Central memory CD8-positive, alpha-beta T cell (primary cell): ENCODE measurements around the gene CYSTM1.

Experiments
- ATAC-seq: fragments of 150-1000 bp; cut with Tn5 transposase; replicated peaks from 2 replicates; pipeline ENCODE4 v1.10.0; 2022; ENCODE audit warnings: mild to moderate bottlenecking, moderate FRiP score, moderate number of reproducible peaks; ENCODE audit not compliant: poor library complexity, severe bottlenecking; ENCODE audit errors: extremely low read depth
- DNase-seq, 2 donors: peaks; one replicate each; pipeline ENCODE4 v3.0.0; 2021; ENCODE audit warnings: low spot score in 2 of 2
- H3K27ac Mint-ChIP-seq: one replicate; pipeline ENCODE4 v1.8.0; 2022; ENCODE audit warnings: low read depth, mild to moderate bottlenecking, moderate library complexity, mixed read lengths
- H3K27me3 Mint-ChIP-seq: one replicate; pipeline ENCODE4 v1.8.0; 2022; ENCODE audit warnings: mixed read lengths
- H3K36me3 Mint-ChIP-seq: one replicate; pipeline ENCODE4 v1.8.0; 2022; ENCODE audit warnings: mild to moderate bottlenecking, moderate library complexity, mixed read lengths; ENCODE audit not compliant: insufficient read depth
- H3K4me1 Mint-ChIP-seq: one replicate; pipeline ENCODE4 v1.8.0; 2022; ENCODE audit warnings: mixed read lengths
- H3K4me3 Mint-ChIP-seq: one replicate; pipeline ENCODE4 v1.8.0; 2022; ENCODE audit warnings: mild to moderate bottlenecking, moderate library complexity, mixed read lengths
- H3K9me3 Mint-ChIP-seq: one replicate; pipeline ENCODE4 v1.8.0; 2022; ENCODE audit warnings: mixed read lengths

CYSTM1 gene

DNA sequence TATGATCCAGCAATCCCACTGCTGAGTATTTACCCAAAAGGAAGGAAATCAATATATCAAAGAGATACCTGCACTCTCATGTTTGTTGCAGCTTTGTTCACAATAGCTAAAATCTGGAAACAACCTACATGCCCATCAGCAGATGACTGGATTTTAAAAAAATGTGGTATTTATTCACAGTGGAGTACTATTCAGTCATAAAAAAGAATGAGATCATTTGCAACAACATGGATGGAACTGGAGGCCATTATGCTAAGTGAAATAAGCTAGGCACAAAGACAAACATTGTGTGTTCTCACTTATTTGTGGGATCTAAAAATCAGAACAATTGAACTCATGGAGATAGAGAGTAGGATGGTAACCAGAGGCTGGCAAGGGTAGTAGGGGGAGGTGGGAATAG, 33.1 kb downstream of the CYSTM1 start:
- H3K36me3 Mint-ChIP-seq = no peaks in the 10 kb centered on the region
- no peak for ATAC-seq
- no peak overlapping the region for H3K27ac Mint-ChIP-seq
- H3K27me3 Mint-ChIP-seq = no peaks in the 10 kb centered on the region
- H3K4me3 Mint-ChIP-seq = no peak overlapping the region
- H3K4me1 Mint-ChIP-seq = no peaks in the 10 kb centered on the region
- no peak for DNase-seq
- H3K9me3 Mint-ChIP-seq = no peaks in the 10 kb centered on the region

DNA sequence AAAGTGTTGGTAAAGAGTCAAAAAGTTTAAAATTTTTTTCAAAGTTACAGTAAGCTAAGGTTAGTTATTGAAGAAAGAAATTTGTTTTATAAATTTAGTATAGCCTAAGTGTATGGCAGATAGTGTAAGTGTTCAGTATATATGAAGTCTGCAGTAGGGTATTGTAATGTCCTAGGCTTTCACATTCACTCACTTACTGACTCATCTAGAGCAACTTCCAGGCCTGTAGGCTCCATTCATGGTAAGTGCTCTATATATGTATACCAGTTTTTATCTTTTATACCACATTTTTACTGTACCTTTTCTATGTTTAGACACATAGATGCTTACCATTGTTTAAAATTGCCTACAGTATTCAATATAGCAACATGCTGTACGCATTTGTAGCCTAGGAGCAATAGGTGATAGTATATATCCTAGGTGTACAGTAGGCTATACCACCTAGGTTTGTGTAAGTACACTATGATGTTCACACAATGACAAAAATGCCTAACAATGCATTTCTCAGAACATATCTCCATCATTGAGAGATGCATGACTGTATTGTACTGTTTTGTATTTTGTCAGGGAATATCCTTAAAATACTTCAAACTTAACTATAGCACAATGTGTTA, 38.5 kb downstream of the CYSTM1 start:
- no peak for ATAC-seq
- H3K9me3 Mint-ChIP-seq = no peaks in the 10 kb centered on the region
- no peak overlapping the region for H3K4me3 Mint-ChIP-seq
- H3K27me3 Mint-ChIP-seq = no peaks in the 10 kb centered on the region
- H3K4me1 Mint-ChIP-seq = peaks cover 6% of the 10 kb centered on the region
- H3K27ac Mint-ChIP-seq = no peak overlapping the region
- H3K36me3 Mint-ChIP-seq = no peaks in the 10 kb centered on the region
- no peak for DNase-seq

DNA sequence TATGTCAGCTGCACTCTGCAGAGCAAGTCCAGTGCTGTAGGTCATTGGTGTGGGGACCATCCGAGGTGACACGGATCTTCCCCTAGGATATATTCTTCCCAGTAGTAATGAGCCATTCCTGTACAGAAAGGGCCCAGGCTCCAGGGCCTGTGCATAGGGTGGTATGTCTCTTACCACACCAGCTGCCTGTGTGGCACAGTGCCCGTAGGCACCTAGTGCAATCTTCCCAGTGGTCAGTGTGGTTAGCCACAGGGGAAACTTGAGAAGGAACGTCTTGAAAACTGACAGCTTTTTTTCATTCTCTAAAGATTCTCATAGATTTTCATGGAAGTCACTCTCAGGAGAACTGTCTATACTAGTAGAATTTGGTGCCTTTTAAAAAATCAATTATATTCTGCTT, 39.8 kb downstream of the CYSTM1 start:
- ATAC-seq (no peak), DNase-seq (no peak)
- no peak overlapping the region for H3K4me3 Mint-ChIP-seq
- no peaks in the 10 kb centered on the region for H3K36me3 Mint-ChIP-seq
- H3K9me3 Mint-ChIP-seq = no peaks in the 10 kb centered on the region
- no peak overlapping the region for H3K27ac Mint-ChIP-seq
- H3K27me3 Mint-ChIP-seq = no peaks in the 10 kb centered on the region
- peaks cover 6% of the 10 kb centered on the region for H3K4me1 Mint-ChIP-seq

DNA sequence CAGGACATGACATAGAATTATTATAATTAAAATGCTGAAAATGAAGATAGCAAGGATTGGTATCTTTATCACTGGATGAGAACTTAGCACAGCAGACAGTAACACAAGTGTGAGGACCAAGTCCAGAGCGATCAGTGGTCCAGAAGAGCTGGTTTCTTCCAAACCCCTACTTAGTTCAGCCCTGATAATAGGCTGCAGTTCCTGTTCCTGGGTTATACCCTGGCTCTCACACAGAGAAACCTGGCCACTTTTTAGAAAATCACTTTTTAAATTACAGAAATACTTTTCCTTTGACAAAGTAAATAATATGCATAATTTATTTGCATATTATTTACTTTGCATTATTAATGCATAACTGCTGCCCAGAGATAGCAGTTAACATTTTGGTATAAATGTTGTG, 40.3 kb downstream of the CYSTM1 start:
- ATAC-seq (no peak), DNase-seq (no peak)
- no peaks in the 10 kb centered on the region for H3K9me3 Mint-ChIP-seq
- peaks cover 6% of the 10 kb centered on the region for H3K4me1 Mint-ChIP-seq
- no peak overlapping the region for H3K27ac Mint-ChIP-seq
- no peaks in the 10 kb centered on the region for H3K27me3 Mint-ChIP-seq
- no peak overlapping the region for H3K4me3 Mint-ChIP-seq
- no peaks in the 10 kb centered on the region for H3K36me3 Mint-ChIP-seq

DNA sequence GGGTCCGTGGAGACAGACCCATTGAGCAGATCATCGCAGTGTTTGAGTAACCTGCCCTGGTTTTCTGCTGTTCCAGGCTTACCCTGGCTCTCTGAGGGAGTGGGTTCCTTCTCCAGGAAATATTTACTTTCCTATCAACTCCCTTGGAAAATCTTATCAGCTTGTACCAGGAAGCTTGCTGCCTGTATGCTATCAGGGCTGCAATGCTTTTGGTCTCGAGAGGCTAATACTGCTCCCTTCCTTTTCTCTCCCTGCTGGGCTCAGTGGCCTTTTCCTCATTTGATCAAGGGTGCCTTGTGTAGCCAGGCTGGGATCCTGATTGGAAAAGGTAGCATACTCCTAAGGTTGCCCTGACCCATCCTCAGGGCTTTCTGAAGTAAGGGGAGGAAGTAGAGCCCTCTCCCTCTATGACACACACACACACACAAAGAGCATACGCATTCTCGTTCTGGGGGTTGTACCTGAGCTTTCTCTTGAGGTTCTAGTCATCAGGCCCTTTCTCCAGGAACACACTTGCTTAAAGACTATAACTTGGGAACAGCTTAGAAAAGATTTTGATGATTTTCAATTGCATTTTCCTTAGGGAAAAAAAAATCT, 41.6 kb downstream of the CYSTM1 start:
- H3K36me3 Mint-ChIP-seq = no peaks in the 10 kb centered on the region

DNA sequence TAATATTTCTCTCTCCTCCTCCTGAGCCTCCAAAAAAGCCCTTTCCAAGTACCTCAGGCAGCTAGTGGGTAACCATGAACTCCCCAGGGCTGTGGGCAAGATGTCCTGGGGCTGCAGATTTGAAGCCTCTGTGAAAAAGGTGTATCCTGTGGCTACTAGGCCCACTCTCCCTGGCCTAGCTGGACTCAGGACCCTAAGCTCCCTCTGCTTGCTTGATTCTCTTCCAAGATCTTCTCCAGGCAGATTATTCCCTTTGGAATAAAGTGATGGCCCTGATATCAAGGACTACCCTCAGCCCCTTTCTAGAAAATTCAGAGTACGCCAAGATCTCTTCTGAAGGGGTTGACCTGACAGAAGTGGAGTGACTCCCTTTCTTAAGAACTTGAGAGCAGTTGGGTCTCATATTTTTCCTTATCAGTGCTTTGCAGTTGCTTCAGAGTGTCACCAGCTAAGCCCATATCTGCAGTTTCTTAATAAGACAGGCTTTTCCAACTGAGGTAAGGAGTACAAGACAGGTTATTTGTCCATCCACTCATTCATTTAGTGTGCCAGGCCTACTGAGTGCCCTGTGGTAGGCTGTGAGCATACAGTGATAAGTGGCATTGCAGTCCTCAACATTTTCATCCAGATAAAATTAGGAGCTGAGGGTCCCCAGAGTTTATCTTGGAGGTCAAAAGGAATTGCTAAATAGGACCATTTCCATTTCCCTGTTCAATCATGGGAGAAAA, 42.5 kb downstream of the CYSTM1 start:
- Mint-ChIP-seq H3K27me3 (no peaks in the 10 kb centered on the region), H3K36me3 (no peaks in the 10 kb centered on the region), H3K4me3 (no peak overlapping the region), H3K9me3 (no peaks in the 10 kb centered on the region), H3K27ac (no peak overlapping the region), H3K4me1 (peaks cover 6% of the 10 kb centered on the region)
- ATAC-seq = no peak
- no peak for DNase-seq

More for the DNA sequence above, 41.6 kb downstream of the CYSTM1 start:
- Mint-ChIP-seq H3K9me3 (no peaks in the 10 kb centered on the region), H3K27me3 (no peaks in the 10 kb centered on the region), H3K4me3 (no peak overlapping the region), H3K4me1 (peaks cover 6% of the 10 kb centered on the region), H3K27ac (no peak overlapping the region)
- DNase-seq (no peak), ATAC-seq (no peak)

DNA sequence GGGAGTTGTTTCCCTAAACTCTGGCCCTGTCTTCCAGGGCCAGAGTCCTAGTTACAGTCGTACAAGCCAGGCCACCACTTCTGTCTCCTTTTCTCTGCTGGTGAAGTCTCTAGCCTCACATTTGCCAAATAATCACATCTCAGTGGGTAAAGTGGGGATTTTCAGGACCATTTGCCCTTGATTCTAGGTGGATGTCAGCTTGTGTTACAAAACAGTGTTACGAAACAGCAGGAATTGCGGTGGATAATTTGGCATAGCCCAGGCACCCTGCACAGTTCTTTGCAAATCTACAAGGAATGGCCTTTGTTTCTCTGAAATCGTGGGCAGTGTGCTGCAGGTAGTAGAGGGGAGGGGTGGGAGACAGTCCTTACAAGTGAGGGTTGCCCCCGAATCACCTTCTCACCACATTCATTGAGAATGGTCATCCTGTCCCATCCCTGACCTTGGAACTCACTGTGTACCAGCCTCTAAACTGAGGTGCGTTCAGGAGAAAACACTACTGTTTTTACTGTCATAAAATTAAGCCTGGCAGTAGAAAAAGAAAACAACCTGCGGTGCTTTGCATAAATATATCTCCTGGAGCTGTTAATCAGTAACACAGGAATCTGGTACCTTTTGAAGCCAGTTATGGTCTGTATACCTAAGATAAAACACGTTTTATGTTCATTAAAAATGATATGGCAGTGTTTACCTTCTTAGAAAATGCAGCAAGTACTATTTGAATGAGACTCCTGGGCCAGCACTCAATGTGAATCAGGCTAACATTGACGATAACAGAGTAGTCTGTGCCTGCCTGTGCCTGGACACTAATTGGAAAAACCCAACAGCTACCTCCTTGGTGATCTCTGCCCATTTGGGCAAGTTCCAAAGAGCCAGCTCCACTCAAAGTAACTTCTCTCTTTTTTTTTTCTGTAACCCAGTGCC, 44.3 kb downstream of the CYSTM1 start:
- Mint-ChIP-seq H3K9me3 (no peaks in the 10 kb centered on the region), H3K4me1 (peaks cover 6% of the 10 kb centered on the region), H3K4me3 (no peak overlapping the region), H3K36me3 (no peaks in the 10 kb centered on the region), H3K27ac (no peak overlapping the region), H3K27me3 (no peaks in the 10 kb centered on the region)
- ATAC-seq (no peak), DNase-seq (no peak)

DNA sequence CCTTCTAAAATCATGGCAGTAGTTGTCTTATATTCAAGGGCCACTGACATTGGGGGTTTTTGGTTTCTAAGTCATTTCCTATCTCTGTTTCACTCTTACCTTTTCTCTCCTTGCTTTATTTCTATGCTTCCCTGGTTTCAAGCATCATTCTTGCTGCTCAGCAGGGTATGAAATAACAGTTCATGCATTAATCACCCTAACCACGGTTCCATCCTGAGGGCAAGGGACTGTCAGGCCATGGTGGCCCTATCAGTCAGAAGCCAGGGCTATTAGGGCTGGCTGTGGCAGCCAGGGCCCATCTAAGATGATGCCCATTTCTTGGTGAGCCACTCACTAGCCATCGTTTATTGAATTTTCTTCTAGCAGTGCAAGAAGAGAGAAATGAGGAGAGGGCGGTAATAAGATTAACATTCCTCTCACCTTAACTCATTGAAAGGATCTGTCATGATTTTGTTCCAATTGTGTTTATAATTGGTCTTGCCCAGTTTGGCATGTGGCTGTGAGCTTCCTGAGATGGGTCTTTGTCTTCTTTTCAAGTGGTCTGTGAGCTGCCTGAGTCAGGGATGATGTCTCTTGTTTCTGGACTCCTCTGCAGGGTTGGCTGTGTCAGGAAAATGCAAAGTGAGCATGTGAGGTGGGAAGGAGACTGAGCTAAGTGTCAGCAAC, 45.2 kb downstream of the CYSTM1 start:
- DNase-seq (no peak), ATAC-seq (no peak)
- H3K4me3 Mint-ChIP-seq = no peak overlapping the region
- H3K27me3 Mint-ChIP-seq = no peaks in the 10 kb centered on the region
- no peak overlapping the region for H3K27ac Mint-ChIP-seq
- H3K36me3 Mint-ChIP-seq = no peaks in the 10 kb centered on the region
- H3K4me1 Mint-ChIP-seq = no peaks in the 10 kb centered on the region
- no peaks in the 10 kb centered on the region for H3K9me3 Mint-ChIP-seq

DNA sequence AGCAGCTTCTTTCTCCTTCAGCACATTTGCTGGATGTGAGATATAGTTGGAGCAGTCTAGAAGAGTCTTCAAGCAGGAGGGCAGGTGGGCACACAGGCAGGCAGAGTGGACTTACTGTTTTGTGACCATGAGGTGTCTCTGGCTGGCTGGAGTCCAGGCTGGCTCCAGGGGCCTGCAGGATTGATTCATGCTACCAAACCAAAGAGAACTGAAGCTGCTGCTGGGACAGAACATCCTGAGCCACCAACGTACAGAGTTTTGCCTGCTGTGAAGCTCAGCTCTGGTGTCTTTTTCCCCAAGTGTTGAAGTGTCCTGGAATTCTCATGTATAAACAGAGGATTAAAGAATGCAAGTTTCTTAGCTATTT, 45.7 kb downstream of the CYSTM1 start:
- H3K27me3 Mint-ChIP-seq = peaks cover 2% of the 10 kb centered on the region
- H3K27ac Mint-ChIP-seq = no peak overlapping the region
- H3K36me3 Mint-ChIP-seq = no peaks in the 10 kb centered on the region
- DNase-seq (no peak), ATAC-seq (no peak)
- no peak overlapping the region for H3K4me3 Mint-ChIP-seq
- H3K9me3 Mint-ChIP-seq = no peaks in the 10 kb centered on the region
- no peaks in the 10 kb centered on the region for H3K4me1 Mint-ChIP-seq

DNA sequence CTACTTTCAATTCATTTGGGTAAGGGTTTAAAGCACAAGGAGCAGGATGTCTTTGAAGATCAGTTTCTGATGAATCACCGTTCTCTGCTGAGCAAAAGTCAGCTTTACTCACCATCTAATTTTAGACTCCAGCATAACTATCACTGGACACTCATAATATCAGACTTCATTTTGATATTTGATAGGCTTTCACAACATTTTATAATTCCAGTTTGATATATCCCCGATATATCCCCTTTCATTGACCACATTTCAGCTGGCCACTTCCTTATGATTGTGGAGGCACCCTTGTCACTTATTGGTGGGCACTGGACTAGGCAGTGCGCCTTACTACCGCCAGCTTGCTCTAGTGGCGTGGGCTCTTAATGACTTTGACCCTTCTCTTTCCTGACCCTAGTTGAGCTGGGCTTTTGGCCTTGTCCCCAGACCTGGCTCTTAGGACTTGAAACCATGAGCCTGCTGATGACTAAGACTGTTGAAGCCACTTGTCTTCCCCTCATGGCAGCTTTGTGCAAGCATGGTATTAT, 46.8 kb downstream of the CYSTM1 start:
- no peaks in the 10 kb centered on the region for H3K9me3 Mint-ChIP-seq
- no peaks in the 10 kb centered on the region for H3K36me3 Mint-ChIP-seq
- H3K27me3 Mint-ChIP-seq = peaks cover 7% of the 10 kb centered on the region
- DNase-seq (no peak), ATAC-seq (no peak)
- H3K4me1 Mint-ChIP-seq = no peaks in the 10 kb centered on the region
- no peak overlapping the region for H3K4me3 Mint-ChIP-seq
- no peak overlapping the region for H3K27ac Mint-ChIP-seq

DNA sequence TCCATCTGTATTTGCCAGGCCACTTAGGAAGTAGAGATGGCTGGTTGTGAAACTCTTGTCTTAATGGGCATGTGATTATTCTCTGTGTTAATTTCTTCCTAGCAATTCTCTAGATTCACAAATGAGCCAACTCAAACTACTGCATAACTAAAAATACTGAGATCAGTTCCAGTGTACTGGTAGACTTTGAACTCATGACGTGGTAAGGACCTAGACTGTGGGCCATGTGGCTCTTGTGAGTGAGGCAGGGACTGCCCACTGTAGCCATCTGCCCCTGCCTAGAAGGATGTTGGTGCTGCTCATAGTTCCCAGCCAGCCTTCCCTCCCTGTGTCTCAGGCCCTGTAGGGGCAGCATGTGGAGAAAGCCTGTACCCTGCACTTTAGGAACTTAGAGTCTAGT, 47.4 kb downstream of the CYSTM1 start:
- H3K36me3 Mint-ChIP-seq = no peaks in the 10 kb centered on the region
- no peaks in the 10 kb centered on the region for H3K9me3 Mint-ChIP-seq
- H3K27ac Mint-ChIP-seq = no peak overlapping the region
- no peak overlapping the region for H3K4me3 Mint-ChIP-seq
- peaks cover 7% of the 10 kb centered on the region for H3K27me3 Mint-ChIP-seq
- ATAC-seq = no peak
- DNase-seq = no peak
- H3K4me1 Mint-ChIP-seq = no peaks in the 10 kb centered on the region

DNA sequence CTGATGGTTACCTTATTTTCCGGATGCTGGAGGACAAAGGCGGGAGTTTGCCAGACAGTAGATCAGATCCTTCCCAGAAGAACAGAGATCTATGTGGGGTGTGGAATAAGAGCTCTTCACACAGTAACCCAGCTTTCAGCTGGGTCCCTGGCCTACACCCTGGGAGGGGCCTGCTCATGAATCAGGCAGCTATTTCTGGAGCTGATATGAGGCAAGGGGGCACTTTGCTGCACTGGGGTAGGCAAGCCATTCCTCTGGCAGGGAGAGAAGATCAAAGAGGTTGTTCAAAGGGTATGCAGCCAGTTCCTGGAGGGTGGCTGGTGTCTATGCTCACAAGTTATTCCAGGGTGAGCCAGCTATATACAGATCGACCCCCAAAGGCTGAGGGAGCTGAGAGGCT, 48.6 kb downstream of the CYSTM1 start:
- H3K27ac Mint-ChIP-seq = no peak overlapping the region
- DNase-seq (no peak), ATAC-seq (no peak)
- no peak overlapping the region for H3K4me3 Mint-ChIP-seq
- H3K27me3 Mint-ChIP-seq = peaks cover 7% of the 10 kb centered on the region
- no peaks in the 10 kb centered on the region for H3K4me1 Mint-ChIP-seq
- H3K9me3 Mint-ChIP-seq = no peaks in the 10 kb centered on the region
- peaks cover 1% of the 10 kb centered on the region for H3K36me3 Mint-ChIP-seq
